GM21717 (cell line): ENCODE results near the gene CEBPZ.
A peak's percentile ranks its signal among the peaks of the same experiment; 100 is the strongest.
"Not testable (repeated sequence)": the region's sequence is repeated elsewhere in the genome, so short reads cannot be mapped to it uniquely, and the experiment has no call there.

Experiments
- ATAC-seq: cut with Tn5 transposase; IDR thresholded peaks from one replicate; pipeline ENCODE4 v1.9.1; 2021; ENCODE audit warnings: mild to moderate bottlenecking, moderate library complexity; ENCODE audit not compliant: unreplicated experiment

CEBPZ gene

DNA sequence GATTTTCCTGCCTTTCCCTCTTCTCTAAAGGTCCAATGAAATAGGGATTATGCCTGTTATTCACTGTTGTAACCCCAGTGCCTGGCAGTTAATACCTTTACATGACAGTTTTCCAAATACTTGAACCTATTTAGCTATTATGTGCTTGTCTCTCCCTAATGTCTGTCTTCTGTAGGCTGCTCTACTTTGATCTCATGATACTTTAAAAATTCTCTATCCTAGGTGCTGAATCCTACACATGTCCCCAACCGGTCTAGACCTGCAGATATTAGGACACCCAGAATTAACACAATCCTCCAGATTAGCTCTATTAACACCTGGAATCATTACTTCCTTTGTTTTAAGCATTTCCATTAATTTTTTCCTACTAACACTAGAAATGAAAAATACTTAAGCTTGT lies 7.3 kb downstream of the CEBPZ start:
- ATAC-seq: no peak

DNA sequence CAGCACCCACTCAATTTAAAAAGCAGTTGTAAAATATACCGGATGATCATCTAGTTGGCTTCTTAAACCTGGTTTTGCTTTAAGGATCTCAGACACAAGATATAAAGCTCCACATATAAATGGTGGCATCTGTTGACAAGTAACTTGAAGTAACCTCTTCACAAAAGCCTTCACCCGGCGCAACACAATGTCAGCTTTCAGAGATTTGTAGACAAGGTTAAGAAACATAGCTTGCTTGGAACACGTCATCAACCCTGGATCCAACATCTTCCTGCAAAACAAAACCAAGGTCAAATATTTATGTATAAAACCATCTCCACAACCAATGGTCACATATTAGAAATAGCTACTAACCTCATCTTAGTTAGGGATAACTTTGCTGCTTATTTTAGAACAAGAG lies 8.3 kb downstream of the CEBPZ start:
- no peak for ATAC-seq

DNA sequence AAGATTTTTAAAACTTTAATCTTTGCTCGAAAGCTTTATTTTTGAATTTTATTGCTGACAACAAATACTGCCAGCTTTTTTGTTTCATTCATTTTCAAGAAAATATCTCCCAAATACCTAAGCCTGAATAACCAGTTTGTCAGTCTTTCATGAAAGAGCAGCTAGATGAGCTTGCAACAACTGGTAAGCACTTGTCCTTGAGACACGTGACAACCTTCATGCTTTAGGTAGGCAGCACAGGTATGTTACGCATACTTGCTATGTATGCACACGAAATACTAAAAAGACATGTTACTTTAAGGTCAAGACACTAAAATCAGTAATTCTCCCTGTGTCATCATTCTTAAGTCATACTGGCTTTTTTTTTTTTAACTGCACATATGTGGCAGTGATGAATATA lies 12.3 kb downstream of the CEBPZ start:
- no peak for ATAC-seq

DNA sequence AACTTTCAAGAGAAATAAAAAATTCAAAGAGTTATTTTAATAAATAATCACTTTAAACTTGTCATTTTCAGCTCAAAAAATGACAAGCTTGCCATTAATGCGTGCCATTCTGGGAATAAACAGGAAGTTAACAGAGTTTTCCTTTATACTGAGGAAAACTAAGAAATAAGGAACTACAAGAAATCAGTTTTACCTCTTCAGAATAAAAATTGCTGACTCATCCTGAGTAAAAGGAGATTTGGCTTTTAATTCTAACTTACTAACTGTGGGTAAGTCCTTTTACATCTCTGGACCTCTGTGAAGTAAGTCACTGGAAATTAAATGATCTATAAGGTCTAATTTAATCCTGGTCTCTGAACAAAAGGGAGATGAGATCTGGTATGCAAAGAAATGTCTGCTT lies 16.1 kb downstream of the CEBPZ start:
- ATAC-seq: no peak

DNA sequence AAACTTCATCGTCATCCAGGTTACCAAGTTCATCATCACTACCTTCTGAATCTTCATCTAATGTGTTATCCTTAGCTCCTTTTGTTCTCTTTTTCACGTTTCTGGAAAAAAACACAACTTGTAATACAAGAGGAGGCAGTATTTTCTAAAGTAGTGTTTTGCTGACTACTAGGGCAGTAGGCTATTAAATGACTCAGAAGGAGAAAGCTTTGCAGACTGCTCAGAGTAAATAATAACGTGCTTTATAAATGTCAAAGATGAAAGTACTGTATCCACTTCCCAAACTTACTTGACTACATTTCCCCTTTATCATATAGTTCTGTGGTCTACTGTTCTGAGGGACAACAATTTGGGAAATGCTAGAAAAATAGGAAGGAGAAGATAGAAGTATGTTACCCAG lies 19.5 kb downstream of the CEBPZ start:
- no peak for ATAC-seq

DNA sequence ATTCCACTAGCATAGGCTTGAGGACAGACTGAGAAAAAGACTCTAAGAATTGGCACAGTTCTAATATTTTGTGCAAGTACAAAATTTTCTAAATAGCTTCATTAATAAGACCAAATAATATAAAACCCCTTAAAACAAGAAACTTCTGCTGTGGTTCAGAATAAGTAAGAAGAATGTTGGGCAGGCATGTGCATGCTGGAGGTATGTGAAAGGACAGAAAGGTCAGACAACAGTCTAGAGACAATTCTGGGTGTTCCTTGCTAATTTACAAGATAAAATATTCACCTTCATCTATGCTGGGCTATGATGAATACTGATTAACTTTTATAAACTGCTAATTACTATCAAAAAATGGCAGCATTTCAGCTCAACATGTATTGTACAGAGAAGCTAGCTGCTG lies 20.2 kb downstream of the CEBPZ start:
- no peak for ATAC-seq

DNA sequence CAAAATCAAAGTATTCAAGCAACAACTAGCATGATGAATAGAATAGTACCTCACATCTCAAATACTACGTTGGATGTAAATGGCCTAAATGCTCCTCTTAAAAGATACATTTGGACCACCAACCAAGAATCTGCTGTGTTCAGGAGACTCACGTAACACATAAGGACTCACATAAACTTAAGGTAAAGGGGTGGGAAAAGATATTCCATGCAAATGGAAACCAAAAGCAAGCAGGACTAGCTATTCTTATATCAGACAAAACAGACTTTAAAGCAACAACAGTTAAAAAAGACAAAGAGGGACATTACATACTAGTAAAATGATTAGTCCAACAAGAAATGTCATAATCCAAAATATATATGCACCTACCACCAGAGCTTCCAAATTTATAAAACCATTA lies 24.6 kb downstream of the CEBPZ start:
- ATAC-seq: not testable (repeated sequence)

DNA sequence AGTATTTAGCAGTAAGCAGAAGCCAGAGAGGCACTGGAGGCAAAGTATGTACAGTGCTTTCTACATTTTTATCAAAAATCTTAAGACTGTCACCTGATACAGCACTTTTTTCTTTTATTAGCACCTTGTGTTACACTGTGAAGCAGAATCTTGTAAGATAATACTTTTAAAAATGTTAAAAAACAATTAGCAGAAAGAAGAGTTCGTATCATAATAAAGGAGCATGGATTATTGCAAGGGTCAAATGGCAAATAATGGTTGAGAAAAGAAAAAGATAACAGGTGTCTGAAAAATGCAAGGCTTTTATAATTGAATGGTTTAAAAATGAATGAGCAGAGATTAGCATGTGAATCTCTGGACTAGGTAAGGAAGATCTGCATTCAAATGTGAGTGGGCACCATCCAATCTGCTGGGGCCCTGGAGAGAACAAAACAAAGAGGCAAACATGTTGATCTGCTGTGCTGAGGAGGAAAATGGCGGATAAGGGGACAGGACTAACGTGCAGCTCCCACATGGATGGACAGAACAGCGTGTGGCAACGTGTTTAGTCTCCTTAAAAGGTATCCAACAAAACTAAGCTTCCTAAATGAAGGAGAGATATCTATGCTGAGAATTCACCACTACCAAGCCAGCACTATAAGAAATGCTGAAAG lies 25.6 kb downstream of the CEBPZ start:
- no peak for ATAC-seq

DNA sequence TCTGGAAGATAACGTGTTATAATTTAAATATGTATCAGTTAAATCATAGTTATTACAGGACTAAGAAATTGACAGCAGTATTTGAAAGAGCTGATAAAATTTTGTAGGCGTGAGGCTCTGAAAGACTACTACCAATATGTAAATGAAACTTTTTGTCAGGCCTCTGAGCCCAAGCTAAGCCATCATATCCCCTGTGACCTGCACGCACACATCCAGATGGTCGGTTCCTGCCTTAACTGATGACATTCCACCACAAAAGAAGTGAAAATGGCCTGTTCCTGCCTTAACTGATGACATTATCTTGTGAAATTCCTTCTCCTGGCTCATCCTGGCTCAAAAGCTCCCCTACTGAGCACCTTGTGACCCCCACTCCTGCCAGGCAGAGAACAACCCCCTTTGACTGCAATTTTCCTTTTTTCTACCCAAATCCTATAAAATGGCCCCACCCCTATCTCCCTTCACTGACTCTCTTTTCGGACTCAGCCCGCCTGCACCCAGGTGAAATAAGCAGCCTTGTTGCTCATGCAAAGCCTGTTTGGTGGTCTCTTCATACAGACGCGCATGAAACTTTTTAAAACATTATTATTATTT lies 26.2 kb downstream of the CEBPZ start:
- not testable (repeated sequence) for ATAC-seq

DNA sequence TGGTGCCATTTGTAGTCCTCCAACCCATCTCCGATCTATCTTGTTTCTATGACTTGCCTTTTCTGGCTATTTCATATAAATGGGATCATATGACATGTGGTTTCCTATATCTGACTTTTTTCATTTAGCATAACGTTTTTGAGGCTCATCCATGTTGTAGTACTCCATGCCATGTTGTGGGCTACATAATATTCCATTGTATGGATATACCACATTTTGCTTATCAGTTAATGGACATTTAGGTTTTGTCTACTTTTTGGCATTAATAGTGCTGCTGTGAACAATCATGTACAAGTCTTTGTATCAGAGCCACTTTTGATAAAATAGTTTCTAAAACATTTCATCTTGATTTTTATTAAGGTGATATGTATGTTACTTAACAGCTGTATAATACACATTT lies 27.7 kb downstream of the CEBPZ start:
- ATAC-seq: no peak

DNA sequence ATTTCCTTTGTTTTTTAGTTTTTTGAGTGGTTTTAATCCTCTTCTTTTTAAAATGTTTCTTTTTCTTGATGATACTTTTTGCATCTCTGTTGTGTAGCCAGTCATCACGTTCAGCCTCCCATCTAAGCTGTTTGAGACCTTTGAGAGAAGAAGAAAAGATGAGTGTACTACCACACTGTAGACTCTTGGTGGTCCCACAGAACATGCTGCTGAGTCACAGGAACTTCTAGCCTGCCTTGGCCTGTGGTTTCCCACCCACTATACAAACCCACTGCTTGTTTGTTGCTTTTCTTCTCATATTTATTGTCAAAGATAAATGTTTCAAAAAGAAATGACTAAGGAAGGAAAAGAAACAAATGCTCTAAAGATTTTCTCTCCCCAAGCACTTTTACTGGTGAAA lies 29.6 kb downstream of the CEBPZ start:
- ATAC-seq: no peak

DNA sequence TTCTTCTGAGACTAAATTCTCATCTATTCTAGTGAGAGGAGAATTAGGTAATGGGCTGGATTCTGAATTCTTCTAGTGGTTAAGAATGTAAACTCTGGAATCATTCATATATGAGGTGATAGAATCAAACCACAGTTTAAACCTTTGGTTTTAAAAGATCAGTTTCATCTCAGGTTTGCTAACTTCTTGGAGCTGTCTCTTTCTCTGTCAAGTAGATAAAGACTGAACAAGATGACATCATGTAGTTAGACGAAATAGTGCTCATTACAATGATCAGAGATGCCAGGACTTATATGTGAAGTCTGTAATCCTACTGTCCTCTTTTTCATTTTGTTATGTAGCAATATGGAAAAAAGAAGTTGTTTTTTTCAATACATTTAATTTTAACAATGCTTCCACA lies 30.2 kb downstream of the CEBPZ start:
- no peak for ATAC-seq

DNA sequence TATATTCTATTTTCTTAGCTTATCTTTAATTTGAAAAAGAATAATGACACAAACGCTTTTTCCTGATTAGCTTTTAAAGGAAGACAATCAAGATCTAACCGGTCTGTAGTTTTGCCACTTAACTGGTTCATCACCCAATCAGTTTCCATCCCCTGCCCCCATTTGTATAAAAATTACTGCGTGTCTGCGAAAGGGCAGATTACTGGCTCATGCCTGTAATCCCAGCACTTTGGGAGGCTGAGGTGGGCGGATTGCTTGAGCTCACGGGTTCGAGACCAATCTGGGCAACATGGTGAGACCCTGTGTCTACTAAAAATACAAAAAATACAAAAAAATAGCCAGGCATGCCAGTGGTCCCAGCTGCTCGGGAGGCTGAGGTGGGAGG lies 32.7 kb downstream of the CEBPZ start:
- ATAC-seq: no peak

DNA sequence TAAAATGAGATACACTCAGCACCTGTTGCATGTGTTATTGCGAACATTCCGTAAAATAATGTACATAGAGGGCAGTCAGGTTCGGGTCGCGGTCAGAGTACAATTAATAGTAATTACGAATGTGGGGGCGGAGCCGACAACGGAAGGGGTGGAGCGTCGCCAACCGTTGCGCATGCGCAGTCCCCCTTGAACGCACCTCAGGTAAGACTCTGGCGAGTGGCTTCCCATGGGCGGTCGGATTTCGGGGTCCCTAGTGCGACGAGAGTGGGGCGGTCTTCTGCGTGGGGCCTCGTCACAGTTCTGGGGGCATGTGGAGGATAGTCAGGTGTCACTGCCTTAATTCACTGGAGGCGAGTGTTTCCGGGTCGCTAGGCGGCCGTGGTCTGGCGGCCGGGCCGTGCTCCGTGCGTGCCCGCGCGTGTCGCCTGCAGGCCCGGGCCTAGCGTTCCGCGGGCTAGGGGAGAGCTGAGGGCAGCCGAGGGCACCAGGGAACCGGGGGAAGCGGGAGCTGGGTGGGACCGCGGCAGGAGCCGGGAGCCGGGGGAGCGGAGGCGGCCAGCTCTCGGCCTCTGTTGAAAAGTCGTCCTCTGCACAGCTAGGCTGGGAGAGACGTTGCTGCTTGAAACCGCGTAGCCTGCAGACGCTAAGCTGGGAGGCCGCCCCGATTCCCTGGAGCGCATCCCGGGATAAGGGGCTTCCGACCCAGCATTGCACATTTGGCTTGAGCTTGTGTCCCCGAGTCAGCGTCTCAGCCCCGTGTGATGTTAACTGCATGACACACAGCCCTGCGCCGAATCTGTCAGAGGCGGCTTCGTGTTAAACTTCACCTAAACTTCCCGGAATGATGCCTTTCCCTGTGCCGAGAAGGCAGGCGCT lies 34.8 kb downstream of the CEBPZ start, which contains the start of gene CEBPZOS:
CEBPZOS (plus strand) TSS at position 177 of the 876 bp plus-strand sequence. CDS start 3,209 bp downstream, outside the sequence.
- ATAC-seq: peak; percentile 76

DNA sequence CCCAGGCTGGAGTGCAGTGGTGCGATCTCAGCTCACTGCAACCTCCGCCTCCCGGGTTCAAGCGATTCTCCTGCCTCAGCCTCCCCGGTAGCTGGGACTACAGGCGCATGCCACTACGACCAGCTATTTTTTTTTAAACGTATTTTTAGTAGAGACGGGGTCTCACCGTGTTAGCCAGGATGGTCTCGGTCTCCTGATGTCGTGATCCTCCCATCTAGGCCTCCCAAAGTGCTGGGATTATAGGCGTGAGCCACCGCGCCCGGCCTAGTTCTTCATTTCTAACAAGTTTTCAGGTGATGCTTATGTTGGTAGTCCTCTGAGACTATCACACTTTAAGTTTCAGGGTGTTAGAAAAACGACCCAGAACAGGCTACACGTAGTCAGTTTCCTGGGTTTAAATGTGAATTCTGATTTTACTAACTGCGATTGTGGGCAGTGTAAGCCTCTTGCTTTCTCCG lies 35.5 kb downstream of the CEBPZ start:
- ATAC-seq: not testable (repeated sequence)

DNA sequence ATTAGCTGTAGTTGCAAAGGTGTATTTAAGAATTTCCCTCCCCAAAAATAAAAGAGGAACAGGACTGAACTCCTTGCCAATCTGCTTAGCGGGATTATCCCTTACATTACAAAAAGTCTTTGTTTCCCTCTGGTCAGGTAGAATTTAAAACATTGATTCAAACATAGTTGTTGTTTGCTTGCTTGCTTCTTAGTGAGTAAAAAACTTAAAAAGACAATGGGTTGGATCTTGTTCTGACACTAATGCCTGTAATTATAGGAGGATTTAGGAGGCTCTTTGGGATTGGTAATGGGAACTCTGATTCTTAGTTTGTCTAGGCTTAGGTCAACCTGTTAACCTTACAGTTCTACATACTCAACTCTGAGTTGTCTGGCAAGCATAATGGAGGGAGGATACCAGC lies 38.8 kb downstream of the CEBPZ start:
- no peak for ATAC-seq

DNA sequence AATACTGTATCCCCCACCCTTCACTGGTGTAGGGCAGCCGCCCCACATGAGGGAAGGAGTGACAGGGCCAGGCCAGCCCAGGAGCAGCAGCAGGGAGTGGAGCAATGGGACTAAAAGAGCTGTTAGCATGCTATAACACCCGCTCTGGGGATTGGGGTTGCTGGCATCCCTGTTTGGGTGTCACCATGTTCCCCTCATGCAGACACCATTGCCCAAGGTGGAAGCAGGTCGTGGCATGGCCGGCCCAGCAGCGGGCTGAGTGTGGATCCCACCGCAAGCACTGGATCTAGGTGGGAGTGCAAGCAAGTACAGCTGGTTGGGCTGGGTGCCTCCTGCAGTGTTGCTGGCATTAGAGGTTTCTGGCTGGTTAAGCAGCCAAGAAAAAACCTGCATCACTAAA lies 39.6 kb downstream of the CEBPZ start:
- ATAC-seq: no peak

DNA sequence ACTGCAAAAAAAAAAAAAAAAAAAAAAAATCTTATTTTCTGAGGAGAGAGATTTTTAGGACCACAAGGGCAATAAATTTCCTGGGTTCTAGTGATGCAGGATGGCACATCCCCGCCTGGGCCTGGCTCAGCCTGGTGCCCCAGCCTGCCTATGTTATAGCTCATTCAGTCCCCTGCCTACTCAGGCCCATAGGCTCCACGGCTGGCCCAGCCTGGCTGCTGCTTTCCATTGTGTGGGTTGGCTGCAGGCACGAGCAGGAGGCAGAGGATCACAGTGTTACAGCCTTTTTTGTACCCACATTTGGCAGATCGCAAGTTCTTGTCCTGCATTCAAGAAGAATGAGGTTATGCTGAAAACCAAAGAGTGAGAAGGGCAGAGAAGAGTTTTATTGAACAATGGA lies 40.1 kb downstream of the CEBPZ start:
- ATAC-seq: no peak

DNA sequence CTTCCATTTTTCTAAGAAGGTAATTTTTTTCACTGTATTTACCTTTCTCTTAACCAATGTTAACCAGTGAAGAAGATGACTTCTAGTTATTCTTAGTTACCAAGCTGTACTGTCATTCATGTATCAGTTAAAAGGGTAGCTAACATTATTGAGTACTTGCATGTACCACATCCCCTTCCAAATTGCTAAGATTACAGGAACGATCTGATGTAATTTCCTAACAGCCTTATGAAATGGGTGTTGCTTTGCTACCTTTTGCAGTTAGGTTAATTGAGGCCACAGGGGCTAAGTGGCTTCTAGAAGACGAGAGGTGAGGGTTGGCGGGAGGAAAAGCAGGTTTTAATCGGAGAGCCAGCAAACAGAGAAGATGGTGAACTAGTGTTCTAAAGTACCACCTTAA lies 41.1 kb downstream of the CEBPZ start:
- ATAC-seq: no peak

DNA sequence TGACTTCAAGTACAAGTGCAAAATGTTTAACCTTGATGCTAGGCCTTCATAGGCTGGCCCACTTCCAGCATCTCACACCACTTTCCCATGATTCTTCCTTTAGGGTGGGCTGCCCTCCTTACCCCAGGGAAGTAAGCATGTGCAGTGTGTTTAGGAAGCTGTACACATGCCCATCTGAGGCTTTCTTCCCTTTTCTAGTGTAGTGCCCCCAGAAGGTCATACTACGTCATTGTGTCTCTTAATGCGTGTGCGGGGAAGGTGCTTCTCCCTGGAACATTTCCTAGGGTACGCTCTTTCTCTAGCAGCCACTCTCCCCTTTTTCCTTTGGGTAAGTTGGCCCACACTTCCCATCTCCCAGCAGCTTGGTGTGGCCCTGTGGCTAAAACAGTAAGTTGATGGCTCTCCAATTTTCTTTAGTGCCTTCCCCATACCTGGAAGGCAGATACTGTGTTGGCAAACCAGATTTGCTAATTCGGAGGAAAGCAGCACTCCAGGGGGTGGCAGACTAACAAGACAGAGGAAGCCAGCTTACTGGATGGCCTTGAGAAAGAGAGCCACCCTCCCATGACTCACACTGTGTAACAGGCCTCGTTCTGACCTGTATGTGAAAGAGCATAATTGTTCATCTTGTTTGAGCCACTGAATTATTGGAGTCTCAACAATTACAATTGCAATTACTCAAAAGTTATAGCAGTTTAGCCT lies 41.8 kb downstream of the CEBPZ start:
- ATAC-seq: no peak

DNA sequence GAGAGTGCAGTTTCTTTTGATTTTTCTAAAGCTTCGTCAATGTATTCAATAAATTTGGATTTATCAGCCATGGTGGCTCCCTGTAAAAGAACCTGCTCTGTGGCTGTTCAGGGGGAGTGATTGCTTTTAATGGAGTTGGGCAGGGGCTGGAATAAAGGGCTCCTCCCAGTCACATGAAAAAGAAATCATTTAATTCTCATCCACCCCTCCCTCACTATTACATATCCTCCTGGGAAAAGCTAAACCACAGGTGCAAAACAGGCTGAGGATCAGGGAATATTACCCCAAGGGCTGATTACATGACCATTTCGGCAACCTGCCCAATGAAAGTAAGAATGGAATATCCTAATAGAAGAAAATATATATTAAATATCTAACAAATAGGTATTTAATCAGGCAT lies 42.8 kb downstream of the CEBPZ start, which contains the start of gene SULT6B1:
SULT6B1 (minus strand) TSS at position 101 of the 400 bp plus-strand sequence; CDS start at position 71, 30 bp downstream.
- no peak for ATAC-seq
